Smooth muscle cell (in vitro differentiated cells): ENCODE data around the gene CLDND1. TPM values are rescaled to one million over a fixed set of nuclear protein-coding genes. Genes with fewer than 3 reads are reported as not detected.

ENCODE experiments used
- DNase-seq: peaks from one replicate; lab custom pipeline; 2025; ENCODE audit not compliant: unreplicated experiment; lab: John Stamatoyannopoulos, UW
- H2AFZ ChIP-seq: fragments of 200-600 bp; sonication (generic); 2 replicates; pipeline ENCODE4 v1.6.0; 2016; ENCODE audit warnings: antibody characterized with exemption, low read depth, mild to moderate bottlenecking
- H3F3A ChIP-seq: fragments of 200-600 bp; sonication (generic); 2 replicates; pipeline ENCODE4 v1.6.0; 2017; ENCODE audit warnings: antibody characterized with exemption, low read depth
- H3K27ac ChIP-seq: fragments of 200-600 bp; sonication (generic); 2 replicates; pipeline ENCODE4 v1.5.1; 2016; ENCODE audit warnings: low read depth, mild to moderate bottlenecking
- H3K27me3 ChIP-seq: fragments of 200-600 bp; sonication (generic); 2 replicates; pipeline ENCODE4 v1.6.1; 2016; ENCODE audit warnings: low read depth, mild to moderate bottlenecking
- H3K36me3 ChIP-seq: fragments of 200-600 bp; sonication (generic); 2 replicates; pipeline ENCODE4 v1.5.1; 2016; ENCODE audit warnings: low read depth
- H3K4me1 ChIP-seq: fragments of 200-600 bp; sonication (generic); 2 replicates; pipeline ENCODE4 v1.5.1; 2016; ENCODE audit warnings: low read depth
- H3K4me2 ChIP-seq: fragments of 200-600 bp; sonication (generic); 2 replicates; pipeline ENCODE4 v1.6.0; 2016; ENCODE audit warnings: mild to moderate bottlenecking
- H3K4me3 ChIP-seq: fragments of 200-600 bp; sonication (generic); 2 replicates; pipeline ENCODE4 v1.5.1; 2016; ENCODE audit warnings: mild to moderate bottlenecking
- H3K79me2 ChIP-seq: fragments of 200-600 bp; sonication (generic); 2 replicates; pipeline ENCODE4 v1.6.0; 2016; ENCODE audit warnings: low read depth, mild to moderate bottlenecking
- H3K9ac ChIP-seq: fragments of 200-600 bp; sonication (generic); 2 replicates; pipeline ENCODE4 v1.6.0; 2016; ENCODE audit warnings: low read depth
- H3K9me3 ChIP-seq: fragments of 200-600 bp; sonication (generic); replicated peaks from 2 replicates; pipeline ENCODE4 v1.5.1; 2016; ENCODE audit warnings: low read depth
- H4K20me1 ChIP-seq: fragments of 200-600 bp; sonication (generic); 2 replicates; pipeline ENCODE4 v1.6.0; 2016; ENCODE audit warnings: low read depth
- CTCF ChIP-seq: fragments of 200-600 bp; sonication (generic); IDR thresholded peaks from 2 replicates; pipeline ENCODE4 v1.5.1; 2017; ENCODE audit warnings: borderline replicate concordance, mild to moderate bottlenecking, antibody characterized with exemption; ENCODE audit not compliant: insufficient read depth, poor library complexity, severe bottlenecking
- WGBS: methylation state at CpG from one replicate; pipeline ENCODE4 v1.1.7; 2016; ENCODE audit warnings: low lambda C conversion rate; 5-methylcytosine and 5-hydroxymethylcytosine counted together
- polyA plus RNA-seq: library from polyadenylated mRNA; unstranded; fragments of >200 nt; fragmentation: Nextera tagmentation; extraction: Ambion mirVana; gene quantifications from 2 replicates; pipeline ENCODE4 v1.2.1, GENCODE V29; 2016
- total RNA-seq: library from RNA; depleted of rRNA; stranded (reverse); fragments of >200 nt; gene quantifications from 2 replicates; pipeline ENCODE4 v1.2.3, GENCODE V29; 2014

The CLDND1 gene
- total and polyA plus RNA-seq, 2 experiments from 2014 or later: 111 to 161 TPM

DNA sequence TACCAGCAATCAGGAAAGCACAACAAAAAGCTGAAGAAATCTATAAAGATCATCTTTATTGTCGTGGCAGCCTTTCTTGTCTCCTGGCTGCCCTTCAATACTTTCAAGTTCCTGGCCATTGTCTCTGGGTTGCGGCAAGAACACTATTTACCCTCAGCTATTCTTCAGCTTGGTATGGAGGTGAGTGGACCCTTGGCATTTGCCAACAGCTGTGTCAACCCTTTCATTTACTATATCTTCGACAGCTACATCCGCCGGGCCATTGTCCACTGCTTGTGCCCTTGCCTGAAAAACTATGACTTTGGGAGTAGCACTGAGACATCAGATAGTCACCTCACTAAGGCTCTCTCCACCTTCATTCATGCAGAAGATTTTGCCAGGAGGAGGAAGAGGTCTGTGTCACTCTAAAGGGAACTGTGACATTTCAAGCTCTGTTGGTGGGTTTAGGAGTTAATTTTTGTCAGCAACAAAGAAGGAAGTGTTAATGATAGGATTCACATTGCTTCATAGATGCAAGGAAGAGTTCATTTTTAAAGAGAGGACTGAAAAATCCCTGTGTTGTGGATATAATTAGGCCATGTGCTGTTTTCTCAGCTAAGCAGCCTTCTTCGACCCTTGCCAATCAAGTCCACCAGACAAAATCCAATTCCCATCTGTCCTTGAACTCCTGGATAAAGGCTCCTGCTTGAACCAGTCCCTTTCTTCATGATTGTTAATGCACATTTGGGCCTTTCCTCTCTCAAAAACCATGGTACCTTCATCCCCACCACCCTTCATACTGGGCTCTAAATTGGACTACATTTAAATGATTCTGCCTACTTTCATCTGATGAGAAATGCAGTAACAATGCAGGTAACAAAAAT, 10.2 kb upstream of the CLDND1 start:
- Histone ChIP-seq H3K9me3 (no peaks in the 10 kb centered on the region), H3K79me2 (no peaks in the 10 kb centered on the region), H3K36me3 (no peaks in the 10 kb centered on the region), H3K27me3 (no peaks in the 10 kb centered on the region), H4K20me1 (no peaks in the 10 kb centered on the region), H3K4me3 (no peak overlapping the region), H3K4me1 (peaks cover 11% of the 10 kb centered on the region), H3K4me2 (no peak overlapping the region), H3K27ac (no peak overlapping the region), H2AFZ (no peak overlapping the region), H3F3A (no peaks in the 10 kb centered on the region), H3K9ac (no peak overlapping the region)
- no peak for TF ChIP-seq CTCF
- 94% methylated on average over 6 of the region's 6 CpGs for WGBS
- DNase-seq: no peak

- WGBS: 92% methylated on average over 5 of the region's 5 CpGs
- H2AFZ ChIP-seq: no peak overlapping the region
- H3K79me2 ChIP-seq: no peaks in the 10 kb centered on the region
- no peaks in the 10 kb centered on the region for H4K20me1 ChIP-seq
- no peaks in the 10 kb centered on the region for H3F3A ChIP-seq
- peaks cover 14% of the 10 kb centered on the region for H3K4me1 ChIP-seq
- no peak for DNase-seq
- no peak overlapping the region for H3K4me2 ChIP-seq
- TF ChIP-seq CTCF: no peak
- no peak overlapping the region for H3K9ac ChIP-seq
- H3K4me3 ChIP-seq: no peak overlapping the region
- no peaks in the 10 kb centered on the region for H3K9me3 ChIP-seq
- no peaks in the 10 kb centered on the region for H3K36me3 ChIP-seq
- no peak overlapping the region for H3K27ac ChIP-seq
- no peaks in the 10 kb centered on the region for H3K27me3 ChIP-seq
Measured at GRCh38 chr3:98532275-98532637, 9.6 kb upstream of the CLDND1 start.

- H3F3A ChIP-seq: no peaks in the 10 kb centered on the region
- no peak within 1 kb of the TSS for H3K4me2 ChIP-seq
- no peaks in the 10 kb centered on the region for H3K79me2 ChIP-seq
- H3K9ac ChIP-seq: no peak within 1 kb of the TSS
- H4K20me1 ChIP-seq: no peaks in the 10 kb centered on the region
- H3K27ac ChIP-seq: no peak within 1 kb of the TSS
- no peak for DNase-seq
- no peaks in the 10 kb centered on the region for H3K27me3 ChIP-seq
- peaks cover 14% of the 10 kb centered on the region for H3K4me1 ChIP-seq
- no peaks in the 10 kb centered on the region for H3K9me3 ChIP-seq
- no peak within 1 kb of the TSS for H3K4me3 ChIP-seq
- no peak for TF ChIP-seq CTCF
- 90% methylated on average over 7 of the region's 7 CpGs for WGBS
- H2AFZ ChIP-seq: no peak within 1 kb of the TSS
- no peaks in the 10 kb centered on the region for H3K36me3 ChIP-seq
Measured at GRCh38 chr3:98531622-98532274, 9.0 kb upstream of the CLDND1 start, which contains the start of gene GPR15. GPR15 (plus strand) TSS chr3:98531978; CDS start chr3:98532034, 56 bp downstream.
